GM12874 (cell line): ENCODE data around the gene DNAJB2.

ENCODE experiments used
- TF ChIP-seq, protein P1 (sequence below): IDR thresholded peaks from 2 replicates; pipeline ENCODE4 v1.5.1; 2011; ENCODE audit warnings: low read depth, mild to moderate bottlenecking, control low read depth, low read length, moderate library complexity; ENCODE audit not compliant: insufficient read depth

The DNAJB2 gene

DNA sequence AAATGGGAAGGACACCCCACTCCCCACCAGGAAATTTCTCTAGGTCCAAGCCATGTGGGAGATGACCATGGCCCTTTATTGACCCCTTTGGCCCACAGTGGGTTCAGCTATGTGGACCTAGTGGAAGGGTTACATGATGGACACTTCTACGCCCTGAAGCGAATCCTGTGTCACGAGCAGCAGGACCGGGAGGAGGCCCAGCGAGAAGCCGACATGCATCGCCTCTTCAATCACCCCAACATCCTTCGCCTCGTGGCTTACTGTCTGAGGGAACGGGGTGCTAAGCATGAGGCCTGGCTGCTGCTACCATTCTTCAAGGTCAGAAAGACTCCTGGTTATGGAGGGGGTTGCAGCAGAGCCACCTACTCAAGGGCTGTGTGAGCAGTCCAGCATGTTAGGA lies 32.6 kb upstream of the DNAJB2 start:
- TF ChIP-seq, protein P1, sequence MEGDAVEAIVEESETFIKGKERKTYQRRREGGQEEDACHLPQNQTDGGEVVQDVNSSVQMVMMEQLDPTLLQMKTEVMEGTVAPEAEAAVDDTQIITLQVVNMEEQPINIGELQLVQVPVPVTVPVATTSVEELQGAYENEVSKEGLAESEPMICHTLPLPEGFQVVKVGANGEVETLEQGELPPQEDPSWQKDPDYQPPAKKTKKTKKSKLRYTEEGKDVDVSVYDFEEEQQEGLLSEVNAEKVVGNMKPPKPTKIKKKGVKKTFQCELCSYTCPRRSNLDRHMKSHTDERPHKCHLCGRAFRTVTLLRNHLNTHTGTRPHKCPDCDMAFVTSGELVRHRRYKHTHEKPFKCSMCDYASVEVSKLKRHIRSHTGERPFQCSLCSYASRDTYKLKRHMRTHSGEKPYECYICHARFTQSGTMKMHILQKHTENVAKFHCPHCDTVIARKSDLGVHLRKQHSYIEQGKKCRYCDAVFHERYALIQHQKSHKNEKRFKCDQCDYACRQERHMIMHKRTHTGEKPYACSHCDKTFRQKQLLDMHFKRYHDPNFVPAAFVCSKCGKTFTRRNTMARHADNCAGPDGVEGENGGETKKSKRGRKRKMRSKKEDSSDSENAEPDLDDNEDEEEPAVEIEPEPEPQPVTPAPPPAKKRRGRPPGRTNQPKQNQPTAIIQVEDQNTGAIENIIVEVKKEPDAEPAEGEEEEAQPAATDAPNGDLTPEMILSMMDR = no peak

- TF ChIP-seq, protein P1 = no peak
Observed at GRCh38 chr2:219247678-219248642, 31.2 kb upstream of the DNAJB2 start.

DNA sequence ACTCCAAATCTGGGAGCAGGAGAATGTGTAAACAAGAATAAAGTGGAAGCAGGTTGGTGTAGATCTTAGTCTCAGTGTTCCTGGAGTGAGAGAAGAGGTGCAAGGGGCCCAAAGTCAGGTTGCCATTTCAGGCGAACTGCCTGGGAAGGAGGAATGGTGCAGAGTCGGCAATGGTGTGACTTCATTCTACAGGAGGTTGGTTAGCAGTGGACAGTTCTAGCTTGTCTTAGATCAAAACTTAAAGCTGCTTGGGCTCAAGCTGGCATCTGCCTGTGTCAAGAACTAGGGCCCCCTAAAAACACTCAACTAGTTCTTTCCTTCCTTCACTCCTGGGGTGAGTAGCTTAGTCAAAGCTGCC lies 30.3 kb upstream of the DNAJB2 start:
- TF ChIP-seq, protein P1 = no peak

DNA sequence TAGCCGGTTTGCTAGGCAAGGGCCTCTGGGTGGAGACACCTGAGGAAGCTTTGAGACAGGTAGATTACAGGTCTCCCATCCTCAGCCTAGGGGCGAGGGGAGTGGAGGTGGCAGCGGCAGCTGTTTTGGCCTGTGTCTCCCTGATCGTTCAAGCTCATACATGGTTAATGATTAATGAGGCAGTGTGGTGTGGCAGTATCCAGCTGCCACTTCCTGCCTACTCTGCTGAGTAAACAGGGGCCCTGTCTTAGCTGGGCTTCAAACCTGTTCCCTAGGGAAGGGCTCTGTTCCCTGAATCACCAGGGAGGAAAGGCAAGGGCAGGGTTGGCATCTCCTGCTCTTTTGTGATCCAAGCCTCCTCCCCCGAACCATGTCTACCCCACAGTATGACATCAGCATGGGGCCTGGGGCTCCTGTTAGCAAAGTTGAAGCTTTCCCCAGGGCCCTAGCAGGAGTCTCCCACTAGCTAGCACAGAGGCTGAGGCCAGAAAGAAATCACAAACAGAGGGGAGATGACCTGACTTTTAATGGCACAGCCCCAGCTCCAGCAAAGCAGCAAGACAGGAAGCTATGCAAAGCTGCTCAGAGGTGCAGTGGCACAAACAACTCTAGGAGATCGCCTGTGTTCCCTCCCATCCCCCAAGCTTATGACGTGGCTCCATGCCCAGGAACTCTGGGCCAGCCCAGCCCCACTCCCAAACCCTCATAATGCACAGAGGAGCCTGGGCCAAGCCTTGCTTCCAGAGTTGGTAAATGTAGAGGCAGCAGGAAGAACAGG lies 29.8 kb upstream of the DNAJB2 start:
- TF ChIP-seq, protein P1 = no peak

DNA sequence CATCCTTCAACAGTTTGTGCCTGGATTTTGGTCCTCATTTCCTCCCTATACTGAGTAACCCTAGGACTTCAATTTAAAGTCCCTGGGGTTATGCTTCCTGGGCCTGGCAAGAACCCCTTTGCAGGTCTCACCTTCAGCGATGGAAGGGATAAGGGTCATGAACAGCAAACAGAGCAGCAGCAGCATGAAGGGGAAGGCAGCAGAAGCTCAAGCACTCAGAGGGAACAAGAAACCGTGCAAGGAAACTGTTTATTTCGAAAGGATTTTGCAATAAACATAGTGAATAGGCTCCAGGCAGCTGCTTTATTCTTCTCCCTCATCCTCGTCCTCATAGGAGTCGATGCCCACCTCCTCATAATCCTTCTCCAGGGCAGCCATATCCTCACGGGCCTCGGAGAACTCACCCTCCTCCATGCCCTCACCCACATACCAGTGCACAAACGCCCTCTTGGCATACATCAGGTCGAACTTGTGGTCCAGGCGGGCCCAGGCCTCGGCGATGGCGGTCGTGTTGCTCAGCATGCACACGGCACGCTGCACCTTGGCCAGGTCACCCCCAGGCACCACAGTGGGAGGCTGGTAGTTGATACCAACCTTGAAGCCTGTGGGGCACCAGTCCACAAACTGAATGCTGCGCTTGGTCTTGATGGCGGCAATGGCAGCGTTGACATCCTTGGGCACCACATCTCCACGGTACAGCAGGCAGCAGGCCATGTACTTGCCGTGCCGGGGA lies 29.0 kb upstream of the DNAJB2 start:
- TF ChIP-seq, protein P1 = no peak

DNA sequence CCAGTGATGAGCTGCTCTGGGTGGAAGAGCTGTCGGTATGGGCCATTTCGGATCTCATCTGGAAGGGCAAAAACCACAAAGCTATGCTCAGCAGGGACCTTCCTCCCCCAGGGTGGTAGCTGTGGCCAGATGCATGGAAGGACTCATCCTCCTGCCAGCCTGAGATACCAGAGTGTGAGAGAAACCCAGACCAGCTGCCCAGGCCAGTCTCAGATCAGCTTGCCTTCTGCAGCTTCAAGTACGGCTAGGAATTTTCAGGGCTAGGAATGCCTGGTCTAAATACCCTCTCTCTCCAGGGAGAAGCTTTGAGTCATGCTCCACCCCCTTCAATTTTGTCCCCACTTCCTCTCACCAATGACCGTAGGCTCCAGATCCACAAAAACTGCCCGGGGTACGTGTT lies 27.5 kb upstream of the DNAJB2 start:
- TF ChIP-seq, protein P1 = no peak

- TF ChIP-seq, protein P1 = no peak
Observed at GRCh38 chr2:219252084-219252483, 27.1 kb upstream of the DNAJB2 start.
